Gastroesophageal sphincter (tissue), 4 donors: ENCODE results near the gene KIF20A. TPM values are rescaled to one million over a fixed set of nuclear protein-coding genes. Genes with fewer than 3 reads are reported as not detected.

Experiments used
- ATAC-seq: fragments of 150-250 bp; one replicate; pipeline ENCODE4 v1.9.1; 2016; ENCODE audit warnings: mild to moderate bottlenecking, moderate library complexity
- H3K27ac ChIP-seq, 4 donors: fragments of 200-600 bp; sonication (generic) in 3 of 4; 1 replicate in 3 of 4; 2 replicates in 1 of 4; pipeline ENCODE4 v1.5.1; 2016 to 2019
- H3K27me3 ChIP-seq: fragments of 200-600 bp; sonication (generic); one replicate; pipeline ENCODE4 v1.5.1; 2019
- H3K36me3 ChIP-seq, 2 donors: fragments of 200-600 bp; sonication (generic); one replicate each; pipeline ENCODE4 v1.5.1; 2019; ENCODE audit warnings: control low read depth in 1 of 2
- H3K4me1 ChIP-seq, 3 donors: fragments of 200-600 bp; sonication (generic); 1 replicate in 2 of 3; 2 replicates in 1 of 3; pipeline ENCODE4 v1.5.1; 2016 to 2019; ENCODE audit warnings: control low read depth in 2 of 3
- H3K4me3 ChIP-seq, 2 donors: fragments of 200-600 bp; sonication (generic); one replicate each; pipeline ENCODE4 v1.5.1; 2019; ENCODE audit warnings: mild to moderate bottlenecking in 1 of 2, moderate library complexity in 1 of 2
- H3K9me3 ChIP-seq, 3 donors: fragments of 200-600 bp; sonication (generic); one replicate each; pipeline ENCODE4 v1.5.1; 2017 to 2019; ENCODE audit warnings: control low read depth in 2 of 3
- EP300 ChIP-seq: sonication (generic); formaldehyde crosslinking; IDR thresholded peaks from one replicate; pipeline ENCODE4 v1.6.1; 2017; ENCODE audit warnings: antibody characterized with exemption, mild to moderate bottlenecking
- POLR2A ChIP-seq, 2 donors: fragments of 450-650 bp; IDR thresholded peaks; one replicate each; pipeline ENCODE4 v1.6.1; 2017; ENCODE audit warnings: antibody characterized with exemption in 2 of 2, mild to moderate bottlenecking in 2 of 2, moderate library complexity in 1 of 2
- POLR2AphosphoS5 ChIP-seq: sonication (generic); formaldehyde crosslinking; IDR thresholded peaks from one replicate; pipeline ENCODE4 v1.6.1; 2017; ENCODE audit warnings: antibody characterized with exemption
- WGBS, 2 donors: methylation state at CpG; one replicate each; pipeline ENCODE4 v1.1.5; 2018; ENCODE audit warnings: low coverage in 1 of 2; 5-methylcytosine and 5-hydroxymethylcytosine counted together
- total RNA-seq, 4 donors: library from RNA; depleted of rRNA; stranded (reverse); fragments of >200 nt; gene quantifications; one replicate each; pipeline ENCODE4 v1.1.0, GENCODE V29; 2016
- TF ChIP-seq, protein P1 (sequence below), 4 experiments: fragments of 200-600 bp in 2 of 4; fragments of 450-650 bp in 2 of 4; sonication (generic) in 1 of 4; IDR thresholded peaks; one replicate each; pipeline ENCODE4 v1.5.1; 2017 to 2019; ENCODE audit warnings: antibody characterized with exemption in 4 of 4, mild to moderate bottlenecking in 2 of 4, moderate library complexity in 2 of 4

KIF20A gene
- total RNA-seq, 4 donors from 2014 or later, result 0.12 to 2.0 TPM; not detected in 2

DNA sequence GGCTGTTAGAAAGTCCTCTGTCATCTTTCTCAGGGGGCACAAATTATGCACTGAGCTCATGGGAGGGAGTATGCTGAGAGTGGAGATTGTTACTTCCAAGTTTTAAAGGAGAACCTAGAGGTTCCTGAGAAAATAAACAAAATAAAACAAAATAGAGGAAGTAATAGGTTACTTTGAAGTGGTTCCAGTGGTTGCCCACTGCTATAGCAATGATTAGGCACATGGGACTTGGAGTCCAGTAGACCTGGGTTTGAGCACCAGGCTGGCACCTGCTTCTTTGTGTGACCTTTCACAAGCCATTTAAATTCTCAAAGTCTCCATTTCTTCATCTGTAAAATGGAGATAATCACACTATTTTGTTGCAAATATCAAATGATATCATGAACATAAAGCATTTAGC lies 48.0 kb downstream of the KIF20A start:
- Histone ChIP-seq H3K27me3 (no peaks in the 10 kb centered on the region), H3K4me1 (peaks cover 0 to 7% (median 0%) of the 10 kb centered on the region in 3 donors), H3K9me3 (peaks cover 0 to 13% (median 0%) of the 10 kb centered on the region in 3 donors), H3K36me3 (no peaks in the 10 kb centered on the region), H3K4me3 (no peak overlapping the region), H3K27ac (no peak overlapping the region)
- ATAC-seq, result no peak
- TF ChIP-seq, protein P1, sequence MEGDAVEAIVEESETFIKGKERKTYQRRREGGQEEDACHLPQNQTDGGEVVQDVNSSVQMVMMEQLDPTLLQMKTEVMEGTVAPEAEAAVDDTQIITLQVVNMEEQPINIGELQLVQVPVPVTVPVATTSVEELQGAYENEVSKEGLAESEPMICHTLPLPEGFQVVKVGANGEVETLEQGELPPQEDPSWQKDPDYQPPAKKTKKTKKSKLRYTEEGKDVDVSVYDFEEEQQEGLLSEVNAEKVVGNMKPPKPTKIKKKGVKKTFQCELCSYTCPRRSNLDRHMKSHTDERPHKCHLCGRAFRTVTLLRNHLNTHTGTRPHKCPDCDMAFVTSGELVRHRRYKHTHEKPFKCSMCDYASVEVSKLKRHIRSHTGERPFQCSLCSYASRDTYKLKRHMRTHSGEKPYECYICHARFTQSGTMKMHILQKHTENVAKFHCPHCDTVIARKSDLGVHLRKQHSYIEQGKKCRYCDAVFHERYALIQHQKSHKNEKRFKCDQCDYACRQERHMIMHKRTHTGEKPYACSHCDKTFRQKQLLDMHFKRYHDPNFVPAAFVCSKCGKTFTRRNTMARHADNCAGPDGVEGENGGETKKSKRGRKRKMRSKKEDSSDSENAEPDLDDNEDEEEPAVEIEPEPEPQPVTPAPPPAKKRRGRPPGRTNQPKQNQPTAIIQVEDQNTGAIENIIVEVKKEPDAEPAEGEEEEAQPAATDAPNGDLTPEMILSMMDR (IDR thresholded peaks at IDR 0.05), result no peak
- TF ChIP-seq POLR2A (IDR thresholded peaks at IDR 0.05) (no peak), POLR2AphosphoS5 (no peak), EP300 (no peak)

DNA sequence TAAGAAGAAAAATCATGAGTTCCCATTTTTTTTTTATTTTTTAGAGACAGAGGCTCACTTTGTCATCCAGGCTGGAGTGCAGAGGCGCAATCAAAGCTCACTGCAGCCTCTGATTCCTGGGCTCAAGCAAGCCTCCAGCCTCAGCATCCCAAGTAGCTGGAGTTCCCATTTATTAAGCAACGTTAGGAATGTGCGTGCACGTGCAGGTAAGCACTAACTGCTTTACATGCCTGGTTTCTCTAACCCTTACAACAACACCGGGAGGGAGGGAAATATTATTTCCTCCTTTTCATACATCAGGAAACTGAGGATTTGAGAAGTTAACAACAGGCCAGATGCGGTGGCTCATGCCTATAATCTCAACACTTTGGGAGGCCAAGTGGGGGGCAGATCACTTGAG lies 50.5 kb downstream of the KIF20A start:
- WGBS, 2 donors, result 75% methylated on average over 2 of the region's 6 CpGs; no CpG with 5 or more reads in 1 of the 2 donors
- Histone ChIP-seq H3K27me3 (peaks cover 4% of the 10 kb centered on the region), H3K9me3 (peaks cover 0 to 13% (median 0%) of the 10 kb centered on the region in 3 donors), H3K36me3 (no peaks in the 10 kb centered on the region), H3K27ac (no peak overlapping the region), H3K4me1 (peaks cover 0 to 7% (median 0%) of the 10 kb centered on the region in 3 donors), H3K4me3 (no peak overlapping the region)
- ATAC-seq, result no peak
- TF ChIP-seq EP300, result no peak

DNA sequence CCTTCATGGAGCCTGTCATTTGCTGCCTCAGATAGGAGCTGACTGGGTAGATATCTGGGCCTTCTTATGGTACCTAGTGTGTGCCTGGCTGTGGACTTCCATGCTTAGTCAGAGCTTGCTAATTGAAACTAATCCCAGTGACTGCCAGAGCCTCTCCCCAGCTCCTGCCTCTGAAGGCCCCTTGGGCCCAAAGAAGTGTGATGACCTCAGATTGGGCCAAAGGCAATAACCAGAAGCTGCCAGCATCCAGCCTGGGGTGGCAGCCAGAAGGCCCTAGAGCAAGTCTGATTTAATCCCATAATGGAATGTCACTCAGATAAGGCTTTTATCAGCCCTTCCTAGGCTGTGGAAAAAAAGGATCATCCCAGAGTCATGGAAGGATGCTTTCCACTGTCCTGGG lies 51.3 kb downstream of the KIF20A start:
- Histone ChIP-seq H3K36me3 (no peaks in the 10 kb centered on the region), H3K4me1 (peaks cover 0 to 7% (median 0%) of the 10 kb centered on the region in 3 donors), H3K9me3 (peaks cover 0 to 13% (median 0%) of the 10 kb centered on the region in 3 donors), H3K4me3 (no peak overlapping the region), H3K27me3 (peaks cover 4% of the 10 kb centered on the region), H3K27ac (no peak overlapping the region)
- no peak for ATAC-seq
- TF ChIP-seq POLR2AphosphoS5 (no peak), POLR2A (IDR thresholded peaks at IDR 0.05) (no peak), EP300 (no peak)
- TF ChIP-seq, protein P1 (IDR thresholded peaks at IDR 0.05), result no peak

DNA sequence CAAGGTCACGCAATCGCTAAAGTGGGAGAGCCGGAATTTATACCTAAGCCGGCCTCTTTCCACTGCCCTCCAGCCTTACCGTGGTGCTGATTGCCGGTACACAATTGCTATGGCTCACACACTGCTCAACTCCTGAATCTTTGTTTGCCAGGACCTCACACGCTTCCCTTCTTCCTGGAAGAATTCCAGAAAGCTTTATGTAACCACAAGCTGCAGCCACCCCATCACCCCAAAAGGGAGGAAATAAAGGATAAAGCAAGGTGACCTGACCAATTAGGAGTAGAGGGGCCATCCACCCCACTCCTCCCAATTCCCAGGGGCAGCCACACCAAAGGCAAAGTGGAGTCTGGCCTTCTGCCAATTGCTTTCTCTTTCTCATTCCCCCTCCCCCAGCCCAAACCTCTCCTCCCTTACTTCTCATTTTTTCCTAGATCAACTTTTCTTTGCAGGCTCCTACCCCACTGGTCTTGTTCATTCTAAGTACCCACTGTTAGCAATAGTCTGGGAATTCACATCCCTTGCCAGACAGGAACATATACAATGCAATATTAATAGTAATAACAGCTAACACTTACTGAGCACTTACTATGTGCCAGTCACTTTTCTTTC lies 52.2 kb downstream of the KIF20A start:
- no peak for TF ChIP-seq POLR2A (IDR thresholded peaks at IDR 0.05)
- TF ChIP-seq POLR2AphosphoS5, result no peak
- TF ChIP-seq, protein P1 (IDR thresholded peaks at IDR 0.05), result no peak
- TF ChIP-seq EP300, result no peak
- WGBS, 2 donors, result 47 to 49% methylated on average over 7 of the region's 7 CpGs
- peaks cover 0 to 7% (median 0%) of the 10 kb centered on the region in 3 donors for H3K4me1 ChIP-seq
- no peak overlapping the region for H3K27ac ChIP-seq
- H3K9me3 ChIP-seq, result peaks cover 0 to 9% (median 0%) of the 10 kb centered on the region in 3 donors
- no peaks in the 10 kb centered on the region for H3K36me3 ChIP-seq
- ATAC-seq, result no peak
- H3K4me3 ChIP-seq, result no peak overlapping the region
- H3K27me3 ChIP-seq, result peaks cover 4% of the 10 kb centered on the region

DNA sequence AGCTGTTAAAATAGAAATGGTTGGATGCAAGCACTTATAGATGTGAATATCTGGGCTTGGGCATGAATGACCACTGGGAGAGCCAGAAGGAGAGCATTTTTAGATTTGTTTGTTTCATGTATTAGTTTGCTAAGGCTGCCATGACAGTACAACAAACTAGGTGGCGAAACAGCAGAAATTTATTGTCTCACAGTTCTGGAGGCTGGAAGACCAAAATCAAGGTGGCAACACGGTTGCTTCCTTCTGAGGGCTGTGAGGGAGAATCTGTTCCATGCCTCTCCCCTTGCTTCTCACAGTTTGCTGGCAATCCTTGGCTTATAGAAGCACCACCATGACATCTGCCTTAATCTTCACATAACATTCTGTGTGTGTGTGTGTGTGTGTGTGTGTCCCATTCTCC lies 54.4 kb downstream of the KIF20A start:
- no peaks in the 10 kb centered on the region for H3K36me3 ChIP-seq
- H3K9me3 ChIP-seq, result no peaks in the 10 kb centered on the region
- peaks cover 9% of the 10 kb centered on the region for H3K27me3 ChIP-seq
- TF ChIP-seq POLR2A (IDR thresholded peaks at IDR 0.05), result no peak
- 64 to 87% methylated on average over 2 of the region's 2 CpGs for WGBS, 2 donors
- no peak overlapping the region for H3K4me3 ChIP-seq
- ATAC-seq, result no peak
- H3K4me1 ChIP-seq, result peaks cover 0 to 7% (median 0%) of the 10 kb centered on the region in 3 donors
- no peak overlapping the region for H3K27ac ChIP-seq

DNA sequence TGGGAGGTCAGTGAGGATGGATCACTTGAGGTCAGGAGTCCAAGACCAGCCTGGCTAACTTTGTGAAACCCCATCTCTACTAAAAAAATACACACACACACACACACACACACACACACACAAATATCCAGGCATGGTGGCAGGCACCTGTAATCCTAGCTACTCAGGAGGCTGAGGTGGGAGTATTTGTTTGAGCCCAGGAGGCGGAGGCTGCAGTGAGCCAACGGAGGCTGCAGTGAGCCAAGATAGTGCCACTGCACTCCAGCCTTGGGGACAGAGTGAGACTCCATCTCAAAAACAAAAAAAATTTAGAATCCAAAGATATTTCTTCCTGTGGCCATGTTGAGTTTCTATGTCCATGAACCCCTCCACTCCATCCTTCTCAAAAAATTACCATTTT lies 55.7 kb downstream of the KIF20A start:
- 75 to 80% methylated on average over 1 to 2 of the region's 2 CpGs for whole genome bisulfite sequencing, 2 donors
- TF ChIP-seq POLR2A (IDR thresholded peaks at IDR 0.05), result no peak
- TF ChIP-seq POLR2AphosphoS5, result no peak
- no peak for TF ChIP-seq EP300
- TF ChIP-seq, protein P1 (IDR thresholded peaks at IDR 0.05), result no peak
- Histone ChIP-seq H3K4me1 (peaks cover 0 to 7% (median 0%) of the 10 kb centered on the region in 3 donors), H3K4me3 (no peak overlapping the region), H3K36me3 (no peaks in the 10 kb centered on the region), H3K9me3 (no peaks in the 10 kb centered on the region), H3K27ac (no peak overlapping the region), H3K27me3 (peaks cover 9% of the 10 kb centered on the region)
- no peak for ATAC-seq
